ENCODE data around the gene CLK4.

CLK4 gene

DNA sequence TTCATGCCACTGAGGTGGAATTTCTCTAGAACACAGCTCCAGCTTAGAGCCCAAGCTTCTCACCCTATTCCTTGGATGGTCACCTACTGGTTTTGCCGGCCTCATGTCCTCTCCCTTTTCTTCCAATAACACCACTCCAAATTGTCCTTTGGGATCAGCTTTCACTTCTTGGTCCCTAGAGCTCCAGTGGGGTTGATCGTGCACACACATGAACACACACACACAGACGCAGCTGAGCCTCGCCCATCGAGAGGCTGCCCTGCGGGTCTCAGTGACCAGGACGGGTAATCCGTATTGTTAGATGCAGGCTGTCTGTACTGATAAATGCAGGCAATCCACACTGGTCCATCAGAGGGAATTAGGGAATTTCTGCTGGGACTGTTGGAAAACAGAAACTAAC lies 43.6 kb downstream of the CLK4 start:
- DNase-seq: no peak

DNA sequence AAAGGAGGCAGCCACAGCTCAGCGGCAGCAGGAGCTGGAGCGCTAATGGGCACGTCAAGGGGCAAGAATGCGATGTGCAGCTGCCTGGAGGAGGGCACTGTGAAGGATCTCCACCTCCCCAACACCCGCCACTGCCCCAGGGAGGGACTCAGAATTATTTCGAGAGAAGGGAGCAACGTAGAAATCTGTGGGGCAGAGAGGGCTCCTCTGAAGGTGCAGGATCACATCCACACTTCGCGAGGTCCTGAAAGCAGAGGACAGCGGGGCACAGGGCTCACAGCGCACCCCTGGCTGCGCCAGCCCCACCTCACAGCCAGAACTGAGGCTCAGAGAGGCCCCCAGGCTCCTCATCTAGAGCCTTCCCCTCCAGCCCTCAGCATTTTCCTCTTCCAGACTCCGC lies 44.6 kb downstream of the CLK4 start:
- no peak for DNase-seq

GRCh38 chr5:178581621-178582020 lies 45.2 kb downstream of the CLK4 start:
- no peak for DNase-seq

- DNase-seq: no peak
Observed at GRCh38 chr5:178580271-178580955, 46.4 kb downstream of the CLK4 start.

GRCh38 chr5:178577944-178578343 lies 48.9 kb downstream of the CLK4 start:
- DNase-seq: no peak

GRCh38 chr5:178577376-178577839 lies 49.4 kb downstream of the CLK4 start:
- no peak for DNase-seq

DNA sequence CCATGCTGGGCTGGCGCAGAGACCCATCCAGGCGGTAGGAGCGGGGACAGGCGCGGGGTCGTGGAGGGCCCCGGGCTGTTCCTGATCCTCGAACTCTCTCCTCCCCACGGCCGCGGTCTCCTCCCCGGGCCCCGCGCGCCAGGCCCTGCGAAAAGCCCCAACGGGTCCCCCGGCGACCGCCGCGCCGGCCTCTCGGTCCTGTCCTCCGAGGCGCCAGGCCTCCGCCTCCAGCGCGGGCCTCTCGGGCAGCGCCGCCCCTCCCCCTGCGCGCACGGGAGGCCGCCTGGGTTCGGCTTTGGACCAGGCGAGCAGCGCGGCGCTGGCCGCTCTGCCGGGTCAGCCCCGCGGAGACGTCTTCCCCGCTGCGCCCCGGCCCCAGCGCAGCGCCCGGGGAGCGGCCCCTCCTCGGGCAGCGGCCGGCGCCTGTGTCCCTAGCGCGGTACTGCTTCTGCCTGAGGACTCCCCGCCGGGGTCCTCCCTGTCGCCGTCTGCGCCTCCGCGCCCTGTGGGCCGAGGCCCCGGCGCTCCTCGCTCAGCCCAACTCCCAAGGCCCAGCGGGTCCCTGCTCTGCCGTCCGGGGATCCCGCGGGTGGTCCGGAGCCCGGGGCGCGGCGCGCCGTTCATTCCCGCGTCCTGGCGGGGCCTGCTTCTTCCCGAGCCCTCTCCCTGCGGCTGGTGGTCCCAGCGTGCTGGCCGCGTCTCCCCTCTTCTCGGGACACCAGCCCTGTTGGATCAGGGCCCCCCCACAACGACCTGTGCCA lies 50.1 kb downstream of the CLK4 start:
- no peak for DNase-seq

DNA sequence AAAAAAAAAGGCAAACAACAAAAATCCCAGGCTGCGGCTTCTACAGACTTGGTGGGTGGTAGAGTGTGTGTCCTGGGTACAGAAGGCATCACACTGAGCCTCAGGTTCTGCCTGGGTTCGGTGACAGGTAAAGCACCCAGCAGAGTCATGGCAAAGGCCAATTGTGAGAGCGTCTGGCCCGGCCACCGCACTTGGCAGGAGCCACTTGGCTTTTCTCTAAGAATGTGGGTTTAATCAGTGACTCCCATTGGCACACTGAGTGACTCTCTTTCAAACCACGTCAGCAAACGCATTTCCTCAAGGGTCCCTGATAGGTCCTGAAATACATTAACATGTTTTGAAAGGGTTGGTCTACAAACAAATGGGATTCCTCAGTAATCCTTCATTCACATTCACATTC lies 53.6 kb downstream of the CLK4 start:
- DNase-seq: no peak

DNA sequence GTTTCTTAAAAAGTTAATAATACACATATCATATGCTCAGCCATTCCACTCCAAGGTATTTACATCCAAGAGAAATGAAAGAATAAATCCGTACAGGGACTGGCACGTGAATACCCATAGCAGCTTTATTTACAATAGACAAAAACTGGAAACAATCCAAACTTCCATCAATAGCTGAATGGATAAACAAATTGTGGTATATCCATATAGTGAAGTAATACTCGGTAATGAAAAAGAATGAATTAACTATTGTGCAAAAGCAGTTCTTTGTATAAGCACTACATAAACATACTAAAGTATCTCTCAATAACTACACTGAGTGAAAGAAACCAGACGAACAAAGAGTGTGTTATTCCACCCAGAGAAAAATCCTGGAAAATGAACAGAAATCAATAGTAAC lies 54.2 kb downstream of the CLK4 start:
- DNase-seq: no peak

DNA sequence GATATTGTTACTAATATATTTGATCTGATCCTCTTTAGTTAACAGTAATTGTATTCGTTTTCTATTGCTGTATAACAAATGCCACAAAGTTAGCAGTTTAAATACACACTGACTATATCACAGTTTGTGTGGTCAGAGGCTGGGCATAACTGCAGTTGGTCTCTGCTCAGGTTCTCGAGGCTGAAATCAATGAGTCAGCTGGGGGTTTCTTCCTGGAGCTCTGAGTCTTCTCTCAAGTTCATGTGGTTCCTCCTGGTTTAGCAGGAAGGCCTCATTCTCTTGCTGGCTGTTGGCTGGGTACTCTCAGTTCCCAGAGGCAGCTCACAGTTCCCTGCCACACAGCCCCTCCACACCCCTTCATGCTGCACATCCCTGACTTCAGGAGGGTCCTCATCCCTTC lies 57.4 kb downstream of the CLK4 start:
- DNase-seq: no peak

GRCh38 chr5:178564811-178565550 lies 61.9 kb downstream of the CLK4 start:
- DNase-seq: no peak

DNA sequence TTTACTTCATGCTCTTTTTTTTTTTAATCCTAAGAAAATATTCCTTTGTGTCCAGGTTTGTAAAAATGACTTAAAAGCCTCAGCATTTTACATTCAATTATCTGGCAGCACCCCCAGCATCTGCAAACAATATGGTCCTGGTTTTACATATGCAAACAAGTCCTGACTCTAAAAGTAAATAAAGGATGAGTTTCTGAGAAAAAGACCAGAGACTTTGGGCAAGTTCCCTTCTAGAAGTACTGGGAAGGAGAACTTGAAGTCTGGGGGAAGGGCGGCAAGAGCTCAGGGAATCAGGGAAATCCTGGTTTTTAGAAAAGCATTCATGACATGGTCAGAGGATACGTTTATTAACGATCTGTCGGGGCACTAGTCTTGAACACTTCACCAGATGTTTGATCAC lies 62.5 kb downstream of the CLK4 start:
- DNase-seq: no peak

- DNase-seq: no peak
Observed at GRCh38 chr5:178563621-178564020, 63.2 kb downstream of the CLK4 start.

GRCh38 chr5:178561746-178562264 lies 65.0 kb downstream of the CLK4 start:
- no peak for DNase-seq

DNA sequence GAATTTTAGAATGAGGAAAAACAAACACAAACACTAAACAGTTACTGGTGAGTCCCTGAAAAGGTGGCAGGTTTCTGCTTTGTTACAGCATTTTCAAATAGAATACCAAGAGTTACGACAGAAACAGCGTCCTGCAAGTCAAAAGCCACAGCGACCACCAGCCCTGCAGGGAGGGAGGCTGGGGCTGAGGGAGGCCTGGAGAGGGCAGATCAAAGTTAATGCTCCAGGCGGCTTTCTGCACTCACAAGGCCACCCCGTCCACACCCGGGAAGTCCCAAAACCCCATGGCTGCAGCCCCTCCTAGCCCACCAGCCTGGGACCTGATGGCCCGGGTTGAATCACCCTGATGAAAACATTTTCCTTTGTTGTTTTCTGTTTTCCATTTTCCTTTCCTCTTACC lies 65.9 kb downstream of the CLK4 start:
- no peak for DNase-seq

GRCh38 chr5:178557416-178557815 lies 69.4 kb downstream of the CLK4 start:
- peak; percentile 47 for DNase-seq

DNA sequence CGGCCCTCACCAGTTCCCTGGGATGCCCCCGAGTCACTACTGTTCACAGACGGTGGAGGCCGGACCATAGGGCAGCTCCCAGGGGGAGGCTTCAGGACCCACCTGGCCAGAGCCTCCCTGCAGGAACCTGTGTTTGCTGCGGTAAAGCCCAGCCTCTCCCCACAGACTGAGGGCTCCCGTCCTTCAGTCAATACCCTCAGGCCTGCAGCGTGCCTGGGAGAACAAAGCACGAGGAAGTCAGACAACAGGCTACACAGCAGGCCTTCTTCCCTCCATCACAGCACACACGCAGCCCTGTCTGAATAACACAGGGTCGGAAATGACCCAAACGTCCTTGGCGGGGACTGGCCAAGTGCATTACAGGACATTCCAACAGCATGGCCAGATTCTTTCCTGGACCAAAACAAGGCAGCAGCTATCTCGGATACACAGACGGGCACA lies 71.1 kb downstream of the CLK4 start:
- no peak for DNase-seq

- peak; percentile 80 for DNase-seq
Observed at GRCh38 chr5:178555005-178555404, 71.8 kb downstream of the CLK4 start.

DNA sequence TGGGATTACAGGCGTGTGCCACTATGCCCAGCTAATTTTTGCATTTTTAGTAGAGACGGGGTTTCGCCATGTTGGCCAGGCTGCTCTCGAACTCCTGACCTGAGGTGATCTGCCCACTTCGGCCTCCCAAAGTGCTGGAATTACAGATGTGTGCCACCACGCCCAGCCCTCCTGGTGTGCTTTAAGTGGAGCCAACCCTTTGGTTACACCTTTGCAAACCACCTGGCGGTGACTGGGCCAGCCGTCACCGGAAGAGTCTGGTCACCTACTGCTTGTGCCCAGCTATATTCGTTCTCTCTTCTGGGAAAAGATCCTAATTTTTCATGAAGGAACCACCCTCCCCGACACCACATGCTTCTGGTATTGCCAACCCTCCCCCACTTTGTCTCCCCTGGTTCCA lies 72.5 kb downstream of the CLK4 start:
- no peak for DNase-seq

DNA sequence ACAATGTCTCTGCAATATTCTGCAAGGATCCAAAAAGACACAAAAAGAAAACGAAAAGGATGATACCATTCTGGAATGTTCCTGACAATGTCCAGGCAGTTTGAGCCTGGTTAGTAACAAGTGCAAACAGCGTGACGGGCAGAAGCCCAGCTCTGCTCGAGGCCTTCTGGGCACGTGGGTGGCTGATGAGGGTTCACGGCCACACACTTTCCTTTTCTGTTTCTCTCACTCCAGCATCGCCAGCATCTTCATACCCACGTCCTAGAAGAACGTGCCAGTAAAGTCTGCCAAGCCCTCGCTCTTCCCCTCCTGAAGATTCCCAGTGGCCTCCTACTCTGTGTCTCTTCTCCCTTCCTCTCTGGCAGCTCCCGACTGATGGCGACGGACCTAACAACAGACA lies 73.3 kb downstream of the CLK4 start:
- no peak for DNase-seq

Measured in hematopoietic multipotent progenitor cell treated with erythropoietin and hydrocortisone succinate and interleukin-3 and kit ligand, for 6 days (in vitro differentiated cells).